NOMO-1 (cell line): ENCODE measurements around the gene OPN4.
A peak's percentile ranks its signal among the peaks of the same experiment; 100 is the strongest.
"Not testable (repeated sequence)": the region's sequence is repeated elsewhere in the genome, so short reads cannot be mapped to it uniquely, and the experiment has no call there.

Experiments
- DNase-seq, 2 experiments: peaks; one replicate each; lab custom pipeline; 2025; ENCODE audit not compliant: unreplicated experiment in 2 of 2; lab: John Stamatoyannopoulos, UW

Gene OPN4, protein sequence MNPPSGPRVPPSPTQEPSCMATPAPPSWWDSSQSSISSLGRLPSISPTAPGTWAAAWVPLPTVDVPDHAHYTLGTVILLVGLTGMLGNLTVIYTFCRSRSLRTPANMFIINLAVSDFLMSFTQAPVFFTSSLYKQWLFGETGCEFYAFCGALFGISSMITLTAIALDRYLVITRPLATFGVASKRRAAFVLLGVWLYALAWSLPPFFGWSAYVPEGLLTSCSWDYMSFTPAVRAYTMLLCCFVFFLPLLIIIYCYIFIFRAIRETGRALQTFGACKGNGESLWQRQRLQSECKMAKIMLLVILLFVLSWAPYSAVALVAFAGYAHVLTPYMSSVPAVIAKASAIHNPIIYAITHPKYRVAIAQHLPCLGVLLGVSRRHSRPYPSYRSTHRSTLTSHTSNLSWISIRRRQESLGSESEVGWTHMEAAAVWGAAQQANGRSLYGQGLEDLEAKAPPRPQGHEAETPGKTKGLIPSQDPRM

DNA sequence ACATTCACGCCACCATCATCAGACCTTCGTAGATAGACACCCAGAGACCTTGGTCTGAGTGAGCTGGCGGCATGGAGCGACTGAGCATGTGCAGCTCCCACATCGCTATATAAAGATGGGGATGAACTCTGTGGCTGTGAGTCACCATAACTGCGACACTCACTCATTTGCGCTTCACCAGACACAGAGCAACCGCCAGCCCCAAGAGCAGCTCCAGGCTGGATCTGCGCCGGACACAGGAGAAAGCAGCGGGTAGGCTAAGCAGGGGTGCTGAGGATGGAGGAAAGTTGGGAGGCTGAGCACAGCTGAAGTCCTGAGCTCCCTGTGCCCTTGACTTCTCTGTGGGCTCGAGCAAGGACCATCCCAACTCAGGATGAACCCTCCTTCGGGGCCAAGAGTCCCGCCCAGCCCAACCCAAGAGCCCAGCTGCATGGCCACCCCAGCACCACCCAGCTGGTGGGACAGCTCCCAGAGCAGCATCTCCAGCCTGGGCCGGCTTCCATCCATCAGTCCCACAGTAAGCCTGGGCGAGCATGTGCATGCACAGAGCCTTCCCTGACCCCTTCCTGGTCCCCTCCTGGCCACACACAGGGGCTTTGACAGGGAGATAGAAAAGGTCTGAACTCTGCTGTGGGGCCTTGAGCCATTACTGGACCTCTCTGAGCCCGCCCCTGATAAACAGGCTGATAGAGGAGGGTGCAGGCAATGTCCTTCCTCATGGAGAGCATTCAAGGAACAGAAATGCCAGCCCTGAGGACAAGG, at the start of gene OPN4:
TSS of gene OPN4 (plus strand) at position 137 of the 762 bp plus-strand sequence. CDS start at position 374, 237 bp downstream.
- DNase-seq: no peak

DNA sequence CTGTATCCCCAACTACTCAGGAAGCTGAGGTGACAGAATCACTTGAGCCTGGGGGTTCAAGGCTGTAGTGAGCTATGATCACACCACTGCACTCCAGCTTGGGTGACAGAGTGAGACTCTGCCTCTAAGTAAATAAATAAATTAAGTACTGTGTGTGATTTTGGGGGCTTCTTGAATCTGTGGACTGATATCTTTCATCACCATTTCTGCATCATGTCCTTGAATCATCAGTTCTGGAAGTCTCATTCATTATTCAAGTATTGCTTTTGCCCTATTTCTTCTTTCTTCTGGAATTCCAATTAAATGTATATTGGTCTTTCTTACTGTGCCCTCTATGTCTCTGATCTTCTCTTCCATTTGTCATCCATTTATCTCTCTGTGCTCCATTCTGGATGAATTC, 46.7 kb upstream of the OPN4 start:
- DNase-seq: no peak

DNA sequence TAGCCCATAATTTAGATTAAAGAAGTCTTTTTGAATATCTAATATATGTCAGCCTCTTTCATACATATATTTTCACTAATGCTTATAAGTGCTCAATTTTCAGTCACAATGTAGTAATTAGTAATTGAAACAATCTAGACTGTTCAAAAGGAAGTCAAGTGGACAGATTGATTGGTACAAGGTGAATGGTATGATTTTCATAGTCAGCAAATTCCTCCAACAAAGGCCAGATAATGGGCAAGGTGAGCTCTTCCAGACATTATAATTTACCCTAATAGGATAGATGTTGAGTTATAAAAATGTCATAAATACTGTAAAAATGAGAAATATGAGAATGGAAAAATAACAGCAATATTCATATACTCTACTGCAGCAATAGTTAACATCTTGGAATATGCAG, 44.4 kb upstream of the OPN4 start:
- DNase-seq: no peak

DNA sequence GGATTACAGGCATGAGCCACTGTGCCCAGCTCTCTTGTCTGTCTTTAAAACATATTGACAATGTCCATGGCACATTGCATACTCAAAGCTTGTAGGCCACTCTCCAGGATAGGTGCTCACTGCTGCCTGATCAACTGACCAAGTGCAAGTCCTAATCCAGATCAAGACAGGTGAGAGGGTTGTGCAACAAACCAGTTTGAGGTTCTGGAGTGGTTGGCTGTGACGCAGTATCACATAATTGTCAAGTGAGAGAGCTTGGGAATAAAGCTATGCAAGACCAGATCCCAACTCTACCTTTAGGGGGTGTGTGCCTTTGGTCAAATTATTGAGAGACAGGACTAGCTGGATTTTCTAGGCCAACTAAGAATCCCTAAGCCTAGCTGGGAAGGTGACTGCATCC, 43.0 kb upstream of the OPN4 start:
- DNase-seq: no peak

DNA sequence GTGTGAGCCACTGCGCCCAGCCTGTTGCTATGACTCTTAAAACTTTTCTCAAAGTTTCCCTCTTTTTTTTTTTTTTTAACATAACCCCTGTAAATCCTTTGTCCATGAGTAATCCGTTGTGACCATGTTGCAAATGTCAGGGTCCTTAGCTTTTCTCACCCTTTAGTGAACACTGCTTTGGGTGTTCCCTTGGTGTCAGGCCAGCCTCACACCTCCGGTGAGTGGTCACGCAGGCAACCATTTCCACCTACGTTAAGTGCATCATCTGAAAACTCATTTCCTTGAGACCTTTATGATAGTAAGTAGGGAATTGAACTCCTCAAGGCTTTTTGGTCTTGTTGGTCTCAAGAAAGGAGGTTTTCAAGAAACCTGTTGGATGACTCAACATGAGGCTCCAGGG, 41.3 kb upstream of the OPN4 start:
- no peak for DNase-seq

DNA sequence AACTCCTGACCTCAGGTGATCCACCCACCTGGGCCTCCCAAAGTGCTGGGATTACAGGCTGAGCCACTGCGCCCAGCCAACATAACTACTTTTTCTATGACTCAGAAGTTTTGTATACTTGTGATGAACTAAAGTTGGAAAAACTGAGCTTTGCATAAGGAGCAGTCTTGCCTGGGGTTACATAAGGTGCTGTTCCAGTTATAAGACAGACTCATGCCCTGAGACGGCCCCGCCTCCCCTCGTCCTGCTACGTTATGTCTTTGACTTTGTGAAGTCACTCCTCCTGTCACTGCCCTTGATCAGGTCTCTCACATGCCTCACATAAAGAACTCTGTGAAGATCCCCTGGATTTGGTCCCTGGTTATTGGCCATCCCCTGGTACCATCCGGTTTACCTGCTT, 40.4 kb upstream of the OPN4 start:
- DNase-seq: no peak

DNA sequence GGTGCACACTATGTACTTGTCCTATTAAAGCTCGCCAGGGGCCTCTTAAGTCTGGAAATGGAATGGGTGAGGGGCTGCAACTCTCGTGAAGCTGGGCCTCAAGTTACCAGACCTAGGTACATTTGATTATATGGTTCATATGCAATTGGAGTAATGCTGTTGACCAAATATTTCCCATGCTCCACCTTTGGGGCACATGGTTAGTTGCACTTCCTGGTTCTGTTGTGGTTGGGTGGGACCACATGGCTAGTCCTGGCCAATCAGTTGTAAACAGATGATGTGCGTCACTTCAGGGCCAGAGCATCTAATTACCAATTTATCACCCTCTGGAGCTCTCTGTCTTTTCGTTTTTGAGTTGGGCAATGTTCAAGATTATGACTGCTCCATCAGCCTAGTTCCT, 39.5 kb upstream of the OPN4 start:
- peak in 1 of 2 experiments; percentile 8 for DNase-seq

DNA sequence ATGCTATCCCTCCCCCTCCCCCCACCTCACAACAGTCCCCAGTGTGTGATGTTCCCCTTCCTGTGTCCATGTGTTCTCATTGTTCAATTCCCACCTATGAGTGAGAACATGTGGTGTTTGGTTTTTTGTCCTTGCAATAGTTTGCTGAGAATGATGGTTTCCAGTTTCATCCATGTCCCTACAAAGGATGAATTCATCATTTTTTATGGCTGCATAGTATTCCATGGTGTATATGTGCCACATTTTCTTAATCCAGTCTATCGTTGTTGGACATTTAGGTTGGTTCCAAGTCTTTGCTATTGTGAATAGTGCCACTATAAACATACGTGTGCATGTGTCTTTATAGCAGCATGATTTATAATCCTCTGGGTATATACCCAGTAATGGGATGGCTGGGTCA, 37.1 kb upstream of the OPN4 start:
- DNase-seq: not testable (repeated sequence)

DNA sequence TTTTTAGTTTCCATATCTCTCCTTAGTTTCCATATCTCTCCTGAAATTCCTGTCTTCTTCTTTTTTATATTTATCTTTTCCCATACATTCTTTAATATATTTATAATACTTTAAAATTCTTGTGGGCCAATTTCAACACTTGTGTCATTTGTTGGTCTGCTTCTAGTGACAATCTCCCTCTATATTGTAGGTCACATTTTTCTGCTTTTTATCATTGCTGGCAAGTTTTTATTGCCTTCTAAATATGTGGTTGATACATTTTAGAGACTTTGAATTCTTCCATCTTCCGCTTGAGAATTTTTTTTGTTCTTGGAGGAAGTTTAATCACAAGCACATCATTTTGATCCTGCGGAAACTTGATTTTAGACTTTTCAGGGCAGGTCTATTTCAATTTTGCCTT, 26.0 kb upstream of the OPN4 start:
- no peak for DNase-seq

DNA sequence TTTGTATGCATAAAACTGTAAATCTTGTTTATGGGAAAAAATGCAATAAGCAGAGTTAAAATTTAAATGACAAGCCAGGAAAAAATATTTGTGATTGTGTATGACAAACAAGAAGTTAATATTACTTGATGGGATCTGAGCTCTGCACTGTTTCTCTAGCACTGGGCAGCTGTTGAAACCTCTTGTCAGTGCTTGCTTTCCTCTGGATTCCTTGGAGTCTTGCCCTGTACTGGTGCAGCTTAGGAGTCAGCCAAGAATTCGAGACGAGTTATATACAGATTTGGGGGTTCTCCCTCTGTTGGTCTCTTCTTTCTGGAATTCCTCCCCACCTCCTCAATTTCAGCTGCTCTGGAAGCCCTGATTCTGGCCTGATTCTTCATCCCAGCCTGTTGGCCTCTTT, 24.3 kb upstream of the OPN4 start:
- no peak for DNase-seq

DNA sequence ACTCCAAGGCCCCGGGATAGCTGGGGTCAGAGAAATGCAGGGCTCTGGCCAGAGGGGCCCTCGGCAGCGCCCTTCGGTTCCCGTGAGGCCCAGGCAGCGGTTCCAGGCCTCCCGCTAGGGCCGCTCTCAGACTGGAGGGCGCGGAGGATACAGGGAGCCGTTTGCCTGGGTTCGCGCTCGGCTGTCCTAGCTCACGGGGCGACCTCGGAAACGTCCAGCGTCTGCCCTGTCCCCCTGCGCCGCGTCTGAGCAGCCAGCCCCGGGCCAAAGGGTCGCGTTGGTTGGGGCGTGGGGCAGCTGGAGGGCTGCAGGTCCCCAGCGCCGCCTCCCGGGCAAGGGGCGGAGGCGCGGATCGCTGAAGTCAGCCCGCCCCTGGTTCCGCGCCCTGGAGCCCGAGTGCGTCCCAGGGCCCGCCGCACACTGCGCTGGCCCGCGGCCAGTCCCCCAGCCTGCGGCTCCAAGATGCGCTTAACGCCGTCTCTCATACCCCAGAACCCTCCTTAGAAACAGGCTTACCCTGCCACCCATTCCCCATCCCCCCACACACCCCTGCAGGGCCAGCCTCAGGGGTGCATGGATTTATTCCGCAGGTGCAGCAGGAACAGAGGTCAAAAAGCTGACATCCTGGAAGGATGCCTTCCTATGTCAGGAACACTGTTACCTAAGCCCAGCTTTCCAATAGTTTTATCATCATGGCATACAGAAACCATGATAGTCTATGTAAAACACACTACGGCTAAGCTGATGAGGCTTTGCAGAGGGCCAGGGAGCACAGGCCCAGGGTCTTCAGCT, 22.1 kb upstream of the OPN4 start:
- no peak for DNase-seq

DNA sequence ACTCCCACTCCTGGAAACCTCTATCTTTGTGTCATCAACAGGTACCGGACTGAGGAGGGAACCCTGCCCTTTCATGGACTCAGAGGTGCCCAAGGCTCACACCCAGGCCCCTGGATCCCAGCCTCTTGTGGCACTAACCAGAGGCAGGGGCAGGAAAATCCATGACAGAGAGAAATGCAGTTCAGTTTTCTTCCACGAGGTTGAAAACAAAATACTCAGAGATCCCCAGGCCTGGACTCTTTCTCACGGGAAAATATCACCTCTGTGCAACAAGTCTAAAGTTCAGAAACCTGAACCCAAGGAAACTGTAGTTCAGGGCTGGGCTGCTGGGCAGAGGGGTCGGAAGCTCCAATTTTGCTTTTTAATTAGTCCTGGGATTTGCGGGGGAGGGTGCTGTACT, 21.4 kb upstream of the OPN4 start:
- no peak for DNase-seq

DNA sequence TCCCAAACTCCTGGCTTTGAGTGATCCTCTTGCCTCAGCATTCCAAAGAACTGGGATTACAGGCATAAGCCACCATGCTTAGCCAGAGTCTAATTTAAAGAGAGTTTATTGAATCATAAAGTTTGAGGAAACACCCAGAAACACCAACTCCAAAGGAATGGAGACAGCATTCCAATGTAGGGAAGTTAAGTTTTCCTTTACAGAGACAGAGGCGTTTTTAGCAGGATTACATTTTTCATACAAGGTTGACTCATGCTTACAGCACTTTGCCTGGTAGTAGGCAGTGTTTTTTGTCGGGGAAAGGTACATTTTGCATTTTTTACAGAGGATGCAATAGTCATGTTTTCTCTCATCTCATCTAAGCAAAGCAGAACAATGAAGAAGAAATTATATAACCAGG, 18.9 kb upstream of the OPN4 start:
- no peak for DNase-seq

DNA sequence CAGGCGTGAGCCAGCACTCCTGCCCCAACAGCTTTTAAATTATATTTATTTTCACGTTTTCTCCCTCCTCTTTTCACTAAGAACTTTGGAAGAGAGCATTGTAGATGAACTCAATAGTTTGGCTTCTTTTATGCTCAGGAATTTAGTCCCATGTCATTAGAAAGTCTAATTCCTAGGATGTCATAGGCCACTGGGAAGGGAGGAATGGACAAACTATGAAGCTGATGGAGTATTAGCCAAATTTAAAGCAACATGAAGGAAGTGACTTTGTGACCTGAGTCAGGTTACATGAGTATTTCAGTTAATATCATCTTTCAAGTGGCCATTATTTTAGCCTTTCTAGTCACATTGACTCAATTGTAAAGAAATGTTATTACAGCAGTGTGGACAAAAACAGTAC, 18.0 kb upstream of the OPN4 start:
- DNase-seq: no peak

DNA sequence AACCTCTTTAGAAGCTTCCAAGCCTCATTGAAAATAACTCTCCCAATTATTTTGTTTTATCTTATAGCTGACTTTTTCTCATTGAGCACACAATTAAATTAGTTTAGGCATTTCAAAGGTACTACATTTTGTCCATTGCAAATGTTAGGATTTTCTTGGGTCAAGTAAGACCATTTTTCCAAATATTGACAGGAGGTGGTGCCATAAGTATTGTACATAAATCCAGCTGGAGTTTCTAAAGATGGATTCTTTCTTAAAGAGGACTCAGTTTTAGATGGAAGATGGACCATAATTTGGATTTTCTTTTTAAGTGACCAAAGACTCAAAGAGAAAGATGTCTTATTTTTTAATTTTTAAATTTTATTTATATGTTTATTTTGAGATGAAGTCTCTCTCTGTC, 12.3 kb upstream of the OPN4 start:
- no peak for DNase-seq

DNA sequence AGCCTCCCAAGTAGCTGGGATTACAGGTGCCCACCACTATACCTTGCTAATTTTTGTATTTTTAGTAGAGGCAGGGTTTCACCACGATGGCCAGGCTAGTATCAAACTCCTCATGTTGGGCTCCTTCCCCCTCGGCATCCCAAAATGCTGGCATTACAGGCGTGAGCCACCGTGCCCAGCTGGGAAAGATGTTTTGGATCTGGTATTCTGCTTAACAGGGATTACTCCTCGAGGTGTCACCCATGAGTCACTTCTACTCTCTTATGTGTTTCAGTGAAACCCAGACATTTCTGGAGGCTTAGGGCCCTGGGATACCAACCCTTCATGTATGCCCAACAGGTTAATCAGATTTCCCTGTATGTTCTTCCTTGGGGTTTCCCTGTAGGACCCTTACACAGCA, 11.8 kb upstream of the OPN4 start:
- DNase-seq: no peak

DNA sequence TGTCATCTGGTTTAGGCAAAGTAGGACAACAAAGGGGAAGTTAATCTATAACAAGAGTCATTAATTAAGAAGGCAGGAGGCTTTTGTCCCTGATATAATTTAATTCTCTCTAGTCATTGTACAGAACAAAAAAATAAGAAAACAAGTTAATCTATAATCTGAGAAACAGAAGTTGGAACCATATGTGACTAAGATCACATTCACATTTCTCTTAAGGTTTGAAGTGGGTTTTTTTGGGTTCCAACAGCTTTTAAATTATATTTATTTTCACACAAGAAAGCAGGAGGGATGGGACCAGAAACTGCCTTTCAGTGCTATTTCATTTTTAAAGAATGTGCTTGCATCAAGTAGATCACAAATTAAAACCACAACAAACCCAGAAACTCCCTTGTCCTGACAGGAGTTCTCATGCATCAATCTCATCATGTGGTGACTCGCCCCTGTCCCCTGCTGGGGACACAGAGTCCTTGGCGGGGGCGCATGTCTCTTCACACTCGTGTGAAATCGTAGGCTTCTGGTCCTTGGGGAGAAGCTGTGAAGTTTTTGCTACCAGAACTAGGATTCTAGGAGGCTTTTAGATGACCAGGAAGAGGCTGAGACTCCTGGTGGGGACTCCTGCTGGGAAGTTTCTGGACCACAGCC, 10.1 kb upstream of the OPN4 start:
- DNase-seq: no peak

DNA sequence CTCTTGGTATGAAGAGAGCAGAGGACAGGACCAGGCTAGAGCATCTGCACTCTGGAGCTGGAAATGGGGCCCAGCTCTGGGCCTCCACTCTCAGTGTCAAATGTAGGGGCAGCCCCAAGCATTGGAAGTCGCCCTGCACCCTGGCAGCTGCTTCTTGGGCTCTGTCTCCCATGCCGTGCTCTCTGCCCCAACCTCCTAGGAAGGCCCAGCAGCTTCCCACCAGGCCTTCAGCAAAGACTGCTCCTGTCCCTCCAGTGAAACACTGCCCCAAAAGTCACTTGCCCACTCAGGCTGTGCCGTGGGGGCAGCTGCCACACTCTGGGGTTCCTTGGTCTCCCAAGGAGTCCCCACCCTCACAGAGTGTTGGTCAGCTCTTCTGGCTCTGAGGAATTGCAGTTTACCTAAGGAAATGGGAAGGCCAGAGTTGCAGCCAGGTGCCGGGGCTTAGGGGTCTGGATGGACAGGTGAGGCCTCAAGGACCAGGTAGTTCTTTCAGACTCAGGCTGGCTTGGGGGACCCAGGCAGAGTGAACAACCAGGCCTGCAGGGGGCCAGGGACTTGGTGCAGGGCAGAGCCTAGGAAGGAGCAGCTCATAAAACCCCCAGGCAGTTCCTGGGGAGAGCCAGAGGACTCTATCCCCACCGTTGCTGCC, 9.4 kb upstream of the OPN4 start:
- DNase-seq: no peak

DNA sequence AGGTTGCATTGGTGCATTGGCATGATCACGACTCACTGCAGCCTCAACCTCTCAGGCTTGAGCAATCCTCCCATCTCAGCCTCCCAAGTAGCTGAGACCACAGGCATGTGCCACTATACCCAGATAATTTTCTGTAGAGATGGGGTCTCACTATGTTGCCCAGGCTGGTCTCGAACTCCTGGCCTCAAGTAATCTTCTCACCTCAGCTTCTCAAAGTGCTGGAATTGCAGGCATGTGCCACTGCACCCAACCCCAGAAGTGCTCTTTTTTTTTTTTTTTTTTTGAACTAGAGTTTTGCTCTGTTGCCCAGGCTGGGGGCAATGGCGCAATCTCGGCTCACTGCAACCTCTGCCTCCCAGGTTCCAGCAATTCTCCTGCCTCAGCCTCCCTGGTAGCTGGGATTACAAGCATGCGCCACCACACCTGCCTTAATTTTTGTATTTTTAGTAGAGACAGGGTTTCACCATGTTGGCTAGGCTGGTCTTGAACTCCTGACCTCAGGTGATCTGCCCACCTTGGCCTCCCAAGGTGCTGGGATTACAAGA, 8.7 kb upstream of the OPN4 start:
- not testable (repeated sequence) for DNase-seq

DNA sequence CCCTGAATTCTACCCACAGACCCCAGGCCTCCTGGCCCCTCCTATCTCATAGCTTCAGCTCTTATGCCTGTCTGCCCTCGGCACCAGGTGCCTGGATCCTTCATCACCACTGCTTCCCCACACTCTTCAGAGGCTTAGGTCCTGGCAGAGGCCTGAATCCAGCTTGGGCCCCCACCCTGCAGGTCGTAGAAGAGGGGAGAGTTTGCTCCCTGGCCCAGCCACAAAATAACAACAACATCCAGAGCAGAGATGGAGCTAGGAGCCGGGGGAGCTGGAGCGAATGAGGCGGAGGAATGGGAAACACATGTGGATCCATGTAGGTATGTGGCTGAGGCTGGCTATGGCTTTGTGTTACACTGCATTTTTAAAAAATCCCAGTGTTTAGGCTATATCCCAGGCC, 7.8 kb upstream of the OPN4 start:
- no peak for DNase-seq
